ENCODE data around the gene RSPH6A. TPM values are rescaled to one million over a fixed set of nuclear protein-coding genes. Genes with fewer than 3 reads are reported as not detected.
A peak's percentile ranks its signal among the peaks of the same experiment; 100 is the strongest.

The RSPH6A gene
- total and polyA plus RNA-seq, 2 of the 13 experiments (the other 11 are each of a cell fraction or from before 2014, with no cell fraction given) = 0.07 TPM; not detected in 1

DNA sequence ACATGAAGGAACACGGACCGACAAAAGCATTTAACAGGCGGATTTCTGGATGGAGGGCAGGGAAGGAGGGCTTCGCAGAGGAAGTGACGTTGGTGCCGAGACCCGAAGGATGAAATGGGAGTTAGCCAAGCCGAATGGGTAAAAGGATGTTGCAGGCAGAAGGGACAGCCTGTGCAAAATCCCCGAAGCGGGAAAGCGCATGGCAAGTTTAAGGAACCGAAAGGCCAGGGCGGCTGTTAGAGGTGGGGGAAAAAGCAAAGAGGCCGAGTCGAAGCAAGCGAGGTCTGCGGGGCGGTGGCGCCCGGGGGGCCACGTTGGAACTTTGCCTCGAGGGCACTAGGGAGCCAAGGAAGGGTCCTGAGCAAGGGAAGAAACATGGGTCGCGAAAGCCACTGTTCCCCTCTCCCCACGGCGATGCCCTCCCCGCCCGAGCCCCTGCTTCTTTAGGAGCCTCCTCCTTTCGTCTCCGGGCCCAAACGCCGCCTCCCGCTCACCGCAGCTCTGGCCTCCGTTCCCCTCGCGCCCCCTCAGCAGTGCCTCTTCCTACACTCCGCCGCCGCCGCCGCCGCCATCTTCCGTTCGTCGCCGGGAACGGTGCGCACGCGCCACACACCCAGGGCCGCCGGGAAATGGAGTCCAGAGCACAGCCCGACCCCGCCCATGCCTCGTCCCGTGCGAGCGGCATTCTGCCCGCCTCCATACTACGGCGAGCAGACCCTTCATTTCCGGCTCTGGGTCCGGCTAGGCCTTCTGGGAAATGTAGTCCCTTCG is 47.6 kb upstream of the RSPH6A start, which contains the start of gene SYMPK (continued):
- no peak for TF ChIP-seq MAZ (IDR thresholded peaks at IDR 0.05; ENCODE audit: borderline replicate concordance, low read depth, low read length)
- peak; percentile 86 for TF ChIP-seq MAZ (CRISPR knock-in tag; IDR thresholded peaks at IDR 0.05; ENCODE audit: low read depth)
- TF ChIP-seq JARID2 (CRISPR knock-in tag; IDR thresholded peaks at IDR 0.05; ENCODE audit: insufficient replicate concordance) = no peak
- peak; percentile 60; the same call in 1 of the 2 replicates for TF ChIP-seq ZNF430 (CRISPR knock-in tag; IDR thresholded peaks at IDR 0.05)
- no peak for TF ChIP-seq KAT2B (IDR thresholded peaks at IDR 0.05; ENCODE audit: borderline replicate concordance, low read depth, low read length)
- TF ChIP-seq, protein P1, sequence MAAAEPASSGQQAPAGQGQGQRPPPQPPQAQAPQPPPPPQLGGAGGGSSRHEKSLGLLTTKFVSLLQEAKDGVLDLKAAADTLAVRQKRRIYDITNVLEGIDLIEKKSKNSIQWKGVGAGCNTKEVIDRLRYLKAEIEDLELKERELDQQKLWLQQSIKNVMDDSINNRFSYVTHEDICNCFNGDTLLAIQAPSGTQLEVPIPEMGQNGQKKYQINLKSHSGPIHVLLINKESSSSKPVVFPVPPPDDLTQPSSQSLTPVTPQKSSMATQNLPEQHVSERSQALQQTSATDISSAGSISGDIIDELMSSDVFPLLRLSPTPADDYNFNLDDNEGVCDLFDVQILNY (CRISPR knock-in tag; conservative IDR thresholded peaks at IDR 0.05) = no peak
- TF ChIP-seq PLRG1 (conservative IDR thresholded peaks at IDR 0.05) = no peak
- TF ChIP-seq, protein P2, sequence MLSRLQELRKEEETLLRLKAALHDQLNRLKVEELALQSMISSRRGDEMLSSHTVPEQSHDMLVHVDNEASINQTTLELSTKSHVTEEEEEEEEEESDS (CRISPR knock-in tag; IDR thresholded peaks at IDR 0.05; ENCODE audit: borderline replicate concordance) = no peak
- TF ChIP-seq ARNT2 (CRISPR knock-in tag; IDR thresholded peaks at IDR 0.05; ENCODE audit: low read depth) = 0 out of 2 replicates have a peak, but pooled peaks have one; percentile 69
- peak; percentile 23 for TF ChIP-seq NRL (CRISPR knock-in tag; IDR thresholded peaks at IDR 0.05; ENCODE audit: borderline replicate concordance)
- no peak; the same call in 1 of the 2 replicates for TF ChIP-seq ZBTB3 (CRISPR knock-in tag; IDR thresholded peaks at IDR 0.05; ENCODE audit: borderline replicate concordance, low read depth)
- TF ChIP-seq ZNF841 (CRISPR knock-in tag; IDR thresholded peaks at IDR 0.05; ENCODE audit: borderline replicate concordance) = no peak
- TF ChIP-seq CBFB (CRISPR knock-in tag; IDR thresholded peaks at IDR 0.05) = no peak
- no peak for TF ChIP-seq AKAP8 (CRISPR knock-in tag; IDR thresholded peaks at IDR 0.05)
- 0 out of 2 replicates have a peak, but pooled peaks have one; percentile 48 for TF ChIP-seq ZNF672 (CRISPR knock-in tag; IDR thresholded peaks at IDR 0.05)
- TF ChIP-seq, protein P3, sequence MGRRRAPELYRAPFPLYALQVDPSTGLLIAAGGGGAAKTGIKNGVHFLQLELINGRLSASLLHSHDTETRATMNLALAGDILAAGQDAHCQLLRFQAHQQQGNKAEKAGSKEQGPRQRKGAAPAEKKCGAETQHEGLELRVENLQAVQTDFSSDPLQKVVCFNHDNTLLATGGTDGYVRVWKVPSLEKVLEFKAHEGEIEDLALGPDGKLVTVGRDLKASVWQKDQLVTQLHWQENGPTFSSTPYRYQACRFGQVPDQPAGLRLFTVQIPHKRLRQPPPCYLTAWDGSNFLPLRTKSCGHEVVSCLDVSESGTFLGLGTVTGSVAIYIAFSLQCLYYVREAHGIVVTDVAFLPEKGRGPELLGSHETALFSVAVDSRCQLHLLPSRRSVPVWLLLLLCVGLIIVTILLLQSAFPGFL (CRISPR knock-in tag; IDR thresholded peaks at IDR 0.05) = 0 out of 2 replicates have a peak, but pooled peaks have one; percentile 19
- TF ChIP-seq MTA3 (CRISPR knock-in tag; IDR thresholded peaks at IDR 0.05) = no peak
- no peak; the same call in none of the 2 replicates for TF ChIP-seq KDM5A (IDR thresholded peaks at IDR 0.05; ENCODE audit: borderline replicate concordance, low read length)
- TF ChIP-seq, protein P4, sequence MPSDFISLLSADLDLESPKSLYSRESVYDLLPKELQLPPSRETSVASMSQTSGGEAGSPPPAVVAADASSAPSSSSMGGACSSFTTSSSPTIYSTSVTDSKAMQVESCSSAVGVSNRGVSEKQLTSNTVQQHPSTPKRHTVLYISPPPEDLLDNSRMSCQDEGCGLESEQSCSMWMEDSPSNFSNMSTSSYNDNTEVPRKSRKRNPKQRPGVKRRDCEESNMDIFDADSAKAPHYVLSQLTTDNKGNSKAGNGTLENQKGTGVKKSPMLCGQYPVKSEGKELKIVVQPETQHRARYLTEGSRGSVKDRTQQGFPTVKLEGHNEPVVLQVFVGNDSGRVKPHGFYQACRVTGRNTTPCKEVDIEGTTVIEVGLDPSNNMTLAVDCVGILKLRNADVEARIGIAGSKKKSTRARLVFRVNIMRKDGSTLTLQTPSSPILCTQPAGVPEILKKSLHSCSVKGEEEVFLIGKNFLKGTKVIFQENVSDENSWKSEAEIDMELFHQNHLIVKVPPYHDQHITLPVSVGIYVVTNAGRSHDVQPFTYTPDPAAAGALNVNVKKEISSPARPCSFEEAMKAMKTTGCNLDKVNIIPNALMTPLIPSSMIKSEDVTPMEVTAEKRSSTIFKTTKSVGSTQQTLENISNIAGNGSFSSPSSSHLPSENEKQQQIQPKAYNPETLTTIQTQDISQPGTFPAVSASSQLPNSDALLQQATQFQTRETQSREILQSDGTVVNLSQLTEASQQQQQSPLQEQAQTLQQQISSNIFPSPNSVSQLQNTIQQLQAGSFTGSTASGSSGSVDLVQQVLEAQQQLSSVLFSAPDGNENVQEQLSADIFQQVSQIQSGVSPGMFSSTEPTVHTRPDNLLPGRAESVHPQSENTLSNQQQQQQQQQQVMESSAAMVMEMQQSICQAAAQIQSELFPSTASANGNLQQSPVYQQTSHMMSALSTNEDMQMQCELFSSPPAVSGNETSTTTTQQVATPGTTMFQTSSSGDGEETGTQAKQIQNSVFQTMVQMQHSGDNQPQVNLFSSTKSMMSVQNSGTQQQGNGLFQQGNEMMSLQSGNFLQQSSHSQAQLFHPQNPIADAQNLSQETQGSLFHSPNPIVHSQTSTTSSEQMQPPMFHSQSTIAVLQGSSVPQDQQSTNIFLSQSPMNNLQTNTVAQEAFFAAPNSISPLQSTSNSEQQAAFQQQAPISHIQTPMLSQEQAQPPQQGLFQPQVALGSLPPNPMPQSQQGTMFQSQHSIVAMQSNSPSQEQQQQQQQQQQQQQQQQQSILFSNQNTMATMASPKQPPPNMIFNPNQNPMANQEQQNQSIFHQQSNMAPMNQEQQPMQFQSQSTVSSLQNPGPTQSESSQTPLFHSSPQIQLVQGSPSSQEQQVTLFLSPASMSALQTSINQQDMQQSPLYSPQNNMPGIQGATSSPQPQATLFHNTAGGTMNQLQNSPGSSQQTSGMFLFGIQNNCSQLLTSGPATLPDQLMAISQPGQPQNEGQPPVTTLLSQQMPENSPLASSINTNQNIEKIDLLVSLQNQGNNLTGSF (CRISPR knock-in tag; IDR thresholded peaks at IDR 0.05) = peak; percentile 72; the same call in 1 of the 2 replicates
- no peak; the same call in 1 of the 2 replicates for TF ChIP-seq TOPORS (CRISPR knock-in tag; IDR thresholded peaks at IDR 0.05)
- TF ChIP-seq, protein P5, sequence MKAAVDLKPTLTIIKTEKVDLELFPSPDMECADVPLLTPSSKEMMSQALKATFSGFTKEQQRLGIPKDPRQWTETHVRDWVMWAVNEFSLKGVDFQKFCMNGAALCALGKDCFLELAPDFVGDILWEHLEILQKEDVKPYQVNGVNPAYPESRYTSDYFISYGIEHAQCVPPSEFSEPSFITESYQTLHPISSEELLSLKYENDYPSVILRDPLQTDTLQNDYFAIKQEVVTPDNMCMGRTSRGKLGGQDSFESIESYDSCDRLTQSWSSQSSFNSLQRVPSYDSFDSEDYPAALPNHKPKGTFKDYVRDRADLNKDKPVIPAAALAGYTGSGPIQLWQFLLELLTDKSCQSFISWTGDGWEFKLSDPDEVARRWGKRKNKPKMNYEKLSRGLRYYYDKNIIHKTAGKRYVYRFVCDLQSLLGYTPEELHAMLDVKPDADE (CRISPR knock-in tag; IDR thresholded peaks at IDR 0.05) = no peak

Measured in HepG2 (cell line).